ENCODE results near the gene TCF25. TPM values are rescaled to one million over a fixed set of nuclear protein-coding genes. Genes with fewer than 3 reads are reported as not detected.

The TCF25 gene
- total RNA-seq, 4 donors from 2014 or later, result 123 to 202 (median 160) TPM

- no peak for TF ChIP-seq CTCF (IDR thresholded peaks at IDR 0.05)
- no peak for ATAC-seq (ENCODE audit: low FRiP score)
- no peak for DNase-seq (ENCODE audit: low spot score)
Observed at GRCh38 chr16:89958596-89958995, 85.2 kb downstream of the TCF25 start.

- no peak for DNase-seq (ENCODE audit: low spot score)
- no peak for TF ChIP-seq CTCF (IDR thresholded peaks at IDR 0.05)
- no peak for ATAC-seq (ENCODE audit: low FRiP score)
Observed at GRCh38 chr16:89960966-89961365, 87.6 kb downstream of the TCF25 start.

Other genes starting within 250 kb of the TCF25 start
- gene CHMP1A, start 215.9 kb upstream of the TCF25 start, total RNA-seq, result 10 to 100 TPM; 45.7 to 78.1 (median 67.7) TPM
- gene SPATA33, start 215.8 kb upstream of the TCF25 start, total RNA-seq, result 1 to 10 TPM; 1.8 to 7.1 (median 4.3) TPM
- gene CDK10, start 186.9 kb upstream of the TCF25 start, total RNA-seq, result 10 to 100 TPM; 32.1 to 46.8 (median 38.3) TPM
- 10 to 100 TPM in 2 of 4 donors, 1 to 10 TPM in 2; 8.1 to 28.0 (median 17.3) TPM for gene SPATA2L, start 171.9 kb upstream of the TCF25 start, total RNA-seq
- 1 to 10 TPM; 5.8 to 9.5 (median 7.8) TPM for gene VPS9D1, start 152.7 kb upstream of the TCF25 start, total RNA-seq
- 10 to 100 TPM; 20.2 to 45.6 (median 36.6) TPM for gene ZNF276, start 152.1 kb upstream of the TCF25 start, total RNA-seq
- 1 to 10 TPM; 2.9 to 4.4 (median 3.8) TPM for gene FANCA, start 56.9 kb upstream of the TCF25 start, total RNA-seq
- 1 to 10 TPM; 2.4 to 4.8 (median 3.2) TPM for gene SPIRE2, start 45.1 kb upstream of the TCF25 start, total RNA-seq
- gene MC1R, start 45.3 kb downstream of the TCF25 start, total RNA-seq, result 1 to 10 TPM; 2.5 to 7.4 (median 6.0) TPM
- 10 to 100 TPM in 2 of 4 donors, 1 to 10 TPM in 2; 2.8 to 34.9 (median 10.5) TPM for gene TUBB3, start 49.8 kb downstream of the TCF25 start, total RNA-seq
- gene DEF8, start 75.2 kb downstream of the TCF25 start, total RNA-seq, result 10 to 100 TPM; 57.2 to 94.4 (median 80.6) TPM
- 1 to 10 TPM in 3 of 4 donors, not detected in 1; 1.4 to 5.0 (median 3.5) TPM for gene DBNDD1, start 145.9 kb downstream of the TCF25 start, total RNA-seq
- not detected for gene PRDM7, start 203.7 kb downstream of the TCF25 start, total RNA-seq

Data from omental fat pad (tissue), 4 donors.